GM12878 (cell line): ENCODE results near the gene TBRG1. TPM values are rescaled to one million over a fixed set of nuclear protein-coding genes. Genes with fewer than 3 reads are reported as not detected.

Experiments used
- ATAC-seq: fragments of 200-7000 bp; cut with Tn5 transposase; 3 replicates; pipeline ENCODE4 v1.9.1; 2020; ENCODE audit warnings: mild to moderate bottlenecking, moderate library complexity
- BruUV-seq: library from RNA; stranded (reverse); fragments of 400-500 nt; replicated peaks from 2 replicates; lab custom pipeline; 2021; lab: Mats Ljungman, UMichigan
- CTCF ChIA-PET: fragments of 300-600 bp; sonication (Branson Sonifier 250); formaldehyde crosslinking; extraction: SDS; loops from one replicate; lab custom pipeline; 2021; ENCODE audit warnings: inconsistent platforms; lab: Yijun Ruan, JAX
- POLR2A ChIA-PET: fragments of 350-600 bp; formaldehyde crosslinking; extraction: SDS; loops from one replicate; lab custom pipeline; 2021; ENCODE audit warnings: inconsistent platforms; lab: Charles Lee
- RAD21 ChIA-PET: fragments of 300-600 bp; sonication (Branson Sonifier 250); formaldehyde crosslinking; loops from one replicate; lab custom pipeline; 2023; ENCODE audit warnings: antibody characterized with exemption; ENCODE audit not compliant: unreplicated experiment; lab: Charles Lee
- SMC1A ChIA-PET: fragments of 300-600 bp; sonication (Branson Sonifier 250); formaldehyde crosslinking; loops from one replicate; lab custom pipeline; 2023; ENCODE audit not compliant: unreplicated experiment, uncharacterized antibody; lab: Charles Lee
- DNase-seq: peaks from one replicate; pipeline ENCODE4 v3.0.0-alpha.2; 2011; ENCODE audit warnings: low read depth, low spot score
- FAIRE-seq: peaks from 3 replicates; lab custom pipeline; 2011; peaks lifted over from hg19 to GRCh38; lab: Jason Lieb, UNC
- H2AFZ ChIP-seq: 2 replicates; pipeline ENCODE4 v1.6.0; 2011; ENCODE audit warnings: low read depth, low read length, control low read depth; ENCODE audit not compliant: control insufficient read depth
- H3K27ac ChIP-seq: 2 replicates; pipeline ENCODE4 v1.5.1; 2011; ENCODE audit warnings: control low read depth; ENCODE audit not compliant: control insufficient read depth, insufficient read depth
- H3K27me3 ChIP-seq, 2 experiments: replicated peaks in 1 of 2; 2 replicates each; pipeline versions ENCODE4 v1.6.0 to v1.6.1; 2011; ENCODE audit warnings: low read length in 1 of 2; ENCODE audit not compliant: control insufficient read depth in 2 of 2, insufficient read depth in 2 of 2
- H3K36me3 ChIP-seq, 2 experiments: 2 replicates each; pipeline ENCODE4 v1.5.1; 2011; ENCODE audit warnings: low read length in 1 of 2; ENCODE audit not compliant: control insufficient read depth in 2 of 2, insufficient read depth in 2 of 2
- H3K4me1 ChIP-seq: 2 replicates; pipeline ENCODE4 v1.6.1; 2011; ENCODE audit warnings: mild to moderate bottlenecking, low read length, moderate library complexity, mixed read lengths; ENCODE audit not compliant: control insufficient read depth, insufficient read depth
- H3K4me2 ChIP-seq: 2 replicates; pipeline ENCODE4 v1.6.0; 2011; ENCODE audit warnings: control low read depth; ENCODE audit not compliant: control insufficient read depth, insufficient read depth
- H3K4me3 ChIP-seq: fragments of 200-600 bp; sonication (generic); 2 replicates; pipeline ENCODE4 v1.5.1; 2016
- H3K79me2 ChIP-seq: 2 replicates; pipeline ENCODE4 v1.6.0; 2011; ENCODE audit warnings: low read length; ENCODE audit not compliant: control insufficient read depth, insufficient read depth
- H3K9ac ChIP-seq: 2 replicates; pipeline ENCODE4 v1.8.0; 2011; ENCODE audit warnings: low read length, control low read depth, mixed read lengths; ENCODE audit not compliant: control insufficient read depth, insufficient read depth
- H3K9me3 ChIP-seq: replicated peaks from 3 replicates; pipeline ENCODE4 v1.5.1; 2011; ENCODE audit warnings: mild to moderate bottlenecking, low read length; ENCODE audit not compliant: control insufficient read depth, insufficient read depth
- H4K20me1 ChIP-seq: 2 replicates; pipeline ENCODE4 v1.6.0; 2011; ENCODE audit not compliant: control insufficient read depth, insufficient read depth
- CBFB ChIP-seq: IDR thresholded peaks from 2 replicates; pipeline ENCODE4 v1.6.1; 2016; ENCODE audit warnings: antibody characterized with exemption, low read depth
- CREM ChIP-seq: IDR thresholded peaks from 2 replicates; pipeline ENCODE4 v1.6.1; 2014; ENCODE audit warnings: antibody characterized with exemption, low read depth
- NFYA ChIP-seq: IDR thresholded peaks from 2 replicates; pipeline ENCODE4 v1.6.1; 2011; ENCODE audit warnings: low read depth, mild to moderate bottlenecking, low read length, improper control_type of control experiment, borderline replicate concordance
- PKNOX1 ChIP-seq: fragments of 450-650 bp; IDR thresholded peaks from 2 replicates; pipeline ENCODE4 v1.6.1; 2016; ENCODE audit warnings: mild to moderate bottlenecking
- PRDM15 ChIP-seq: fragments of 450-650 bp; formaldehyde crosslinking; IDR thresholded peaks from 2 replicates; pipeline ENCODE4 v1.4.0; 2020; ENCODE audit warnings: mild to moderate bottlenecking, moderate library complexity
- TBL1XR1 ChIP-seq: IDR thresholded peaks from 2 replicates; pipeline ENCODE4 v1.6.1; 2012; ENCODE audit warnings: low read depth, low read length, improper control_type of control experiment
- ZNF217 ChIP-seq: fragments of 450-650 bp; IDR thresholded peaks from 2 replicates; pipeline ENCODE4 v1.6.1; 2017; ENCODE audit warnings: antibody characterized with exemption, mild to moderate bottlenecking
- WGBS: methylation state at CpG from one replicate; pipeline ENCODE4 v1.1.6; 2016; ENCODE audit warnings: low lambda C conversion rate; ENCODE audit not compliant: insufficient replicate concordance, insufficient coverage; ENCODE audit errors: missing lambda C conversion rate; 5-methylcytosine and 5-hydroxymethylcytosine counted together
- in situ Hi-C: fragments of 300-500 bp; cut with MboI; formaldehyde crosslinking; loops from 9 replicates; pipeline ENCODE4 v1.14.3; 2018; ENCODE audit warnings: mixed read lengths
- intact Hi-C: fragments of 100-400 bp; cut with micrococcal nuclease; formaldehyde crosslinking; loops from one replicate; pipeline ENCODE4 v1.14.2; 2022; ENCODE audit not compliant: unreplicated experiment
- polyA plus RNA-seq, 11 experiments: library from polyadenylated mRNA; depleted of rRNA in 4 of 11; unstranded in 6 of 11; stranded (reverse) in 5 of 11; fragments of >200 nt; fragmentation: Nextera tagmentation in 4 of 11; fragmentation: Illumina TruSeq in 1 of 11; extraction: Ambion mirVana in 4 of 11; extraction: Trizol in 1 of 11; gene quantifications; 1 replicate in 1 of 11; 2 replicates in 10 of 11; pipeline versions ENCODE4 v1.2.1 to v1.2.3, GENCODE V29; 2011 to 2016; ENCODE audit warnings: inconsistent platforms in 2 of 11, missing spikeins in 2 of 11, low read depth in 1 of 11
- total RNA-seq, 4 experiments: library from RNA; depleted of rRNA in 3 of 4; stranded (reverse); fragments of >200 nt in 3 of 4; fragmentation: Illumina TruSeq in 1 of 4; extraction: Trizol in 1 of 4; gene quantifications; 2 replicates each; pipeline versions ENCODE4 v1.2.1 to v1.2.3, GENCODE V29; 2013 to 2021

TBRG1 gene
- total and polyA plus RNA-seq, 10 of the 15 experiments (the other 5 are each of a cell fraction or from before 2014, with no cell fraction given) = 12.3 to 46.6 (median 26.2) TPM

- 96% methylated on average over 5 of the region's 5 CpGs for WGBS
- in situ Hi-C loops = no loop called here
- intact Hi-C loops = no loop called here
- ChIA-PET RAD21 (interaction anchor here (1.6 kb wide), 1 partner anchor 196 kb away, joined by 5 read pairs; no protein-coding TSS in a partner anchor), POLR2A (no interaction called here), CTCF (interaction anchor here (0.7 to 7.6 kb wide), 9 partner anchors 17 to 261 kb away, joined by 3 to 52 read pairs (median 4); no protein-coding TSS in a partner anchor), SMC1A (interaction anchor here (0.7 to 1.3 kb wide), 3 partner anchors 19 to 213 kb away, joined by 3 to 4 read pairs (median 4); no protein-coding TSS in a partner anchor)
- no peaks in the 10 kb centered on the region; the same call in 2 of the 3 replicates for H3K9me3 ChIP-seq
- no peaks in the 10 kb centered on the region; the same call in 1 of the 2 replicates for H3K4me1 ChIP-seq
- H3K36me3 ChIP-seq = no peaks in the 10 kb centered on the region; a peak in 2 of 4 replicates
- FAIRE-seq = no peak
- DNase-seq = no peak
- no peaks in the 10 kb centered on the region for H4K20me1 ChIP-seq
- H3K79me2 ChIP-seq = no peaks in the 10 kb centered on the region
- H3K4me3 ChIP-seq = no peak overlapping the region
- no TSS peak for BruUV-seq
- no peak for ATAC-seq
- no peak overlapping the region for H3K27ac ChIP-seq
- TF ChIP-seq CREM = no peak
- no peak overlapping the region for H3K4me2 ChIP-seq
- H3K9ac ChIP-seq = no peak overlapping the region
- no peak overlapping the region for H2AFZ ChIP-seq
- H3K27me3 ChIP-seq = no peaks in the 10 kb centered on the region
Measured at GRCh38 chr11:124640666-124641065, 18.0 kb downstream of the TBRG1 start.

- DNase-seq (no peak), ATAC-seq (no peak), FAIRE-seq (no peak)
- POLR2A ChIA-PET = no interaction called here
- Histone ChIP-seq H3K27me3 (no peaks in the 10 kb centered on the region), H3K9ac (no peak overlapping the region), H3K4me2 (no peak overlapping the region), H3K4me1 (no peaks in the 10 kb centered on the region; the same call in 1 of the 2 replicates), H2AFZ (no peak overlapping the region), H3K4me3 (no peak overlapping the region), H4K20me1 (no peaks in the 10 kb centered on the region), H3K27ac (no peak overlapping the region), H3K79me2 (no peaks in the 10 kb centered on the region), H3K36me3 (no peaks in the 10 kb centered on the region; a peak in 2 of 4 replicates), H3K9me3 (no peaks in the 10 kb centered on the region; the same call in 2 of the 3 replicates)
- SMC1A ChIA-PET = interaction anchor here (0.9 to 1.8 kb wide), 6 partner anchors 20 to 194 kb away, joined by 3 to 9 read pairs (median 4); partner anchors contain the start of gene TBRG1
- 100% methylated on average over 3 of the region's 3 CpGs for WGBS
- CTCF ChIA-PET = interaction anchor here (0.6 to 7.6 kb wide), 10 partner anchors 10 to 850 kb away, joined by 3 to 52 read pairs (median 4); partner anchors contain the start of gene ESAM
- RAD21 ChIA-PET = interaction anchor here (1.4 kb wide), 1 partner anchor 194 kb away, joined by 3 read pairs; no protein-coding TSS in a partner anchor
- TF ChIP-seq PRDM15 (CRISPR knock-in tag) (no peak), NFYA (no peak), ZNF217 (no peak), TBL1XR1 (no peak), PKNOX1 (no peak), CBFB (no peak)
- in situ Hi-C loops = no loop called here
- BruUV-seq = no TSS peak
- intact Hi-C loops = no loop called here
Measured at GRCh38 chr11:124642628-124643027, 20.0 kb downstream of the TBRG1 start.
